GM12801 (cell line): ENCODE data around the gene RRAS2.

Experiments used
- CTCF ChIP-seq: IDR thresholded peaks from one replicate; pipeline ENCODE4 v1.5.1; 2011; ENCODE audit warnings: control low read depth; ENCODE audit not compliant: insufficient read length; ENCODE audit errors: extremely low read depth

Gene RRAS2

DNA sequence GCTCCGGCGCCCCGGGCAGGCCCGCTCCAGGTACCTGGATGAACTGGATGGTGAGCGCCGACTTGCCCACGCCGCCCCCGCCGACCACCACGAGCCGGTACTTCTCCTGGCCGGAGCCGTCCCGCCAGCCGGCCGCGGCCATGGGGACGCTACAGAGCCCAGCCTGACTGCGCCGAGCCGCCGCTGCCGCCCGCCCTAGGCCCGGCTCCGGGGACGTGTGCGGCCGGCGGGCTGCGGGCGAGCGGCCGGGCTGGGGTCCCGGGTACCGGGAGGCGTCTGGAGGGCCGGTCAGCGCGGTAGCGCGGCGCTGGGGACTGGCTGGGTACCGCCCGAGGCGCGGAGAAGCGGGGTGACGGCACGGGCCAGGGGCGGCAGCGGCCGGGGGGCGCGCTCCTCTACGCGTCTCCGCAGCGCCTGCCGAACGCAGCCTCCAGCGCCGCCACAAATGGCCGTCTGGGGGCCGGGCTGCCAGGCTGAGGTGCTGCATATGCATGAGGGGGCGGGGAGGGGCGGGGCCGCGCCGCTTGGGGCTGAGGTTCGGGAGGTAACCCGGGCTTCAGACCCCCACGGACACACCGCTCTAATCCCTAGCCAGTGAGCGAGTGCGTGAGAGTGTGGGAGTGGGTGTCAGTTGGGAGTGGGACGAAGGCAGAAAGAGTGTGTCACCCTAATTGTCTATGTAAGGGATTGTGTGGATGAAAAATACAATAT lies at the start of gene RRAS2:
RRAS2 (minus strand) TSS at position 455 of the 711 bp plus-strand sequence; CDS start at position 142, 313 bp downstream.
- no peak for TF ChIP-seq CTCF

GRCh38 chr11:14408612-14409011 lies 49.6 kb upstream of the RRAS2 start:
- no peak for TF ChIP-seq CTCF

DNA sequence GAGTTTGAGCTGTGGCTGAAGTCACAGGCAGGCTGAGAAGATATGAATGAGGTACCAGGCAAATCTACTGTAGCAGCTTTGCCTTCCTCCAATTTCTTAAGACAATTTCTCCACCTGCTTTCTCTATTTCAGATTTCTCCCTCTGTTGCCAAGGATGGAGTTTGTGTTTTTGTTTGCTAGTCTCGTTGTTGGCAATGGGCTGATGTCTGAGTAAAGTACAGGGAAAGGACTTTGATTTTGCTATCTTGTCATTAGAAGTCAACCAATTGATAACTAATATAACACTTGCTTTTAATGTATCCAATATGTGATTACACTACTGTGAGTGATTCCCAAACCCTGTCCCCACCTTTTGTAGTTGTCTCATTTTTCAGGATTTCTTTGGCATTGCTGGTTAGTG lies 40.1 kb upstream of the RRAS2 start:
- no peak for TF ChIP-seq CTCF

- no peak for TF ChIP-seq CTCF
These were observed 37.3 kb upstream of the RRAS2 start for GRCh38 chr11:14396273-14396672.

DNA sequence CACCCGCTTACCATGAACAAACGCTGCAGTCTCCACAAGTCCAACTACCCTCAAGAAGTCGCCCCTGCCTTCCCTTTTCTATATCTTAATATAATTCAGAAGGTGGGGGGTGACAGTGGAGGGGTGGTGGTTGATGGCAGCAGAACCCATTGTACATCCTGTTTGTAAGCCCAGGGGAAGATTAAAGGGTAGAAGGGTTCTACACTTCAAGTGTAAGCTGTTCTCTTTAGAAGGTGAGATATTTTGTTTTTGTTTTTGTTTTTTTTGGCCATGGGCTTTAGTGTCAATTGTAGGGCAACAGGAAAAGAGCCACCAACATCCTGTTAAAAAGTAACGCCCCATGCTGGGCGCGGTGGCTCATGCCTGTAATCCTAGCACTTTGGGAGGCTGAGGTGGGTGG lies 34.9 kb upstream of the RRAS2 start:
- no peak for TF ChIP-seq CTCF

GRCh38 chr11:14393129-14393528 lies 34.1 kb upstream of the RRAS2 start:
- no peak for TF ChIP-seq CTCF

- no peak for TF ChIP-seq CTCF
These were observed 31.7 kb upstream of the RRAS2 start for GRCh38 chr11:14390669-14391068.

DNA sequence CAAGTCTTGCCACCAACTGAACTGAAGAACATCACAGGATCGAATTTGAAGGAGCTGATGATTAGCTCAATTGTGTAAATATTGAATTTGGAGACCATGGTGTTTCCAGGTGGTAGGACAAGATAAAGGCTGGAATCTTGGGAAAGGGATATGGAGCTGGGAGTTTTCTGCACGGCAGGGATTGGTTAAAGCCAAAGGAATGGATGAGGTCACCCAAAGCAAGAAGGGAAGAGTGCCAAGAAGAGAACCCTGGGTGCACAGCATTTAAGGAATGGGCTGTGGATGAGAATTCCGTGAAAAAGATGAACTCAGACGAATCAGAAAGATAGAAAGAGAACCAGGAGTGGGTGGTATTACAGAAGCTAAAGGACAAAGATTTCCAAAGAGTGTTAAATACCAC lies 29.4 kb upstream of the RRAS2 start:
- no peak for TF ChIP-seq CTCF
